ENCODE results near the gene JAG2.

Gene JAG2

GRCh38 chr14:105150368-105151083 is 18.1 kb downstream of the JAG2 start:
- DNase-seq (ENCODE audit: low spot score), result no peak

- no peak for DNase-seq (ENCODE audit: low spot score)
Measured at GRCh38 chr14:105150026-105150367, 18.6 kb downstream of the JAG2 start.

GRCh38 chr14:105149146-105149781 is 19.3 kb downstream of the JAG2 start:
- no peak for DNase-seq (ENCODE audit: low spot score)

- DNase-seq (ENCODE audit: low spot score), result no peak
Measured at GRCh38 chr14:105148604-105149145, 19.9 kb downstream of the JAG2 start.

GRCh38 chr14:105147671-105148603 is 20.6 kb downstream of the JAG2 start:
- DNase-seq (ENCODE audit: low spot score), result no peak

- DNase-seq (ENCODE audit: low spot score), result no peak
Measured at GRCh38 chr14:105146976-105147635, 21.5 kb downstream of the JAG2 start.

GRCh38 chr14:105146181-105146975 is 22.2 kb downstream of the JAG2 start:
- DNase-seq (ENCODE audit: low spot score), result no peak

GRCh38 chr14:105145381-105146180 is 23.0 kb downstream of the JAG2 start:
- DNase-seq (ENCODE audit: low spot score), result no peak

- no peak for DNase-seq (ENCODE audit: low spot score)
Measured at GRCh38 chr14:105144666-105145380, 23.8 kb downstream of the JAG2 start.

- DNase-seq (ENCODE audit: low spot score), result no peak
Measured at GRCh38 chr14:105144026-105144665, 24.4 kb downstream of the JAG2 start.

- no peak for DNase-seq (ENCODE audit: low spot score)
Measured at GRCh38 chr14:105143451-105144025, 25.0 kb downstream of the JAG2 start.

GRCh38 chr14:105142651-105143450 is 25.7 kb downstream of the JAG2 start:
- no peak for DNase-seq (ENCODE audit: low spot score)

- no peak for DNase-seq (ENCODE audit: low spot score)
Measured at GRCh38 chr14:105141486-105142281, 26.9 kb downstream of the JAG2 start.

- DNase-seq (ENCODE audit: low spot score), result no peak
Measured at GRCh38 chr14:105141026-105141425, 27.6 kb downstream of the JAG2 start.

GRCh38 chr14:105140581-105140980 is 28.0 kb downstream of the JAG2 start:
- no peak for DNase-seq (ENCODE audit: low spot score)

- no peak for DNase-seq (ENCODE audit: low spot score)
Measured at GRCh38 chr14:105139831-105140239, 28.7 kb downstream of the JAG2 start.

GRCh38 chr14:105139212-105139825 is 29.3 kb downstream of the JAG2 start:
- no peak for DNase-seq (ENCODE audit: low spot score)
